Measurements from ENCODE around the gene DNTT.

The DNTT gene

DNA sequence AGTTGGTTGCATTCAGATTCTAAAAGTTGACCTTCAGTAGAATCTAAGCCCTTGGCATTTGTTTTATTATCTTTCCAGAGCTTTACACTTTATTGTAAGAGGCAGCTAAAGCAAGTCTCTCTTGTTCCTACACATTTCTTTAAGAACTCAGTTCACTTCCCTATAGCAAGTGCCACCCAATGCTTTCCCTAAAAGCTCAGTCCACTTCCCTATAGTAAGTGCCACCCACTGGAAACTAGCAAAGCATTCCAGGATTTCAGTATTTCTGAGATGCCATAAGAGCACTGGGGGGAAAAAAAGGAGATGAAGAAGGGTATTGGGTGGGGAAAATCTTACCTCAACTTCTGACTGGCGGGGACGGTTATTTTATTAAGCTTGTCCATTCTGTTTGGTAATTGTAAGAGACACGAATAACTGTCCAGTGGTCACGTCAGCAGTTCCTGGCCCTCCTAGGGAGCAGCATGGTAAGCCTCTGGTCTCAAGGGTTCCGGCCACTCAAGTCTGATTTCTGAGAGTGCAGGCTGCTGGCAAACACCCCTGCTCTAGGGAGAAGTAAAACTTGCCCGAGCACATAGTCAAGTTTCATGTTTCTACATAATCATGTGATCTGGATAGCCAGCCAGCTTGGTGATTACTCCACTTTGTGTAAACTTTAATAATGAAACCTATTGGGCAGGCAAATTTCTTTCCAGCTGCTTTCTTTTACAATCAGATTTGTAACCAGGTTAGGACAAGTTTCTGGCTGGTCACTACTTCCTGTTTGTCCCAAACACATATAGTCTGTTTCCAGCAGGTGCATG is 33.0 kb upstream of the DNTT start, which contains the start of gene BLNK:
BLNK (minus strand) TSS at position 554 of the 800 bp plus-strand sequence; CDS start at position 383, 171 bp downstream.
- peak; percentile 62 for DNase-seq (ENCODE audit: extremely low read depth, insufficient read length)
- Histone ChIP-seq H3K4me3 (replicated peaks; ENCODE audit: low read depth, low read length) (peak within 1 kb of the TSS; percentile 65), H3K36me3 (ENCODE audit: control insufficient read depth, insufficient read depth, low read length) (peaks cover 6% of the 10 kb centered on the region), H3K27me3 (replicated peaks; ENCODE audit: control insufficient read depth, insufficient read depth, low read length) (no peaks in the 10 kb centered on the region)
- TF ChIP-seq, protein P1, sequence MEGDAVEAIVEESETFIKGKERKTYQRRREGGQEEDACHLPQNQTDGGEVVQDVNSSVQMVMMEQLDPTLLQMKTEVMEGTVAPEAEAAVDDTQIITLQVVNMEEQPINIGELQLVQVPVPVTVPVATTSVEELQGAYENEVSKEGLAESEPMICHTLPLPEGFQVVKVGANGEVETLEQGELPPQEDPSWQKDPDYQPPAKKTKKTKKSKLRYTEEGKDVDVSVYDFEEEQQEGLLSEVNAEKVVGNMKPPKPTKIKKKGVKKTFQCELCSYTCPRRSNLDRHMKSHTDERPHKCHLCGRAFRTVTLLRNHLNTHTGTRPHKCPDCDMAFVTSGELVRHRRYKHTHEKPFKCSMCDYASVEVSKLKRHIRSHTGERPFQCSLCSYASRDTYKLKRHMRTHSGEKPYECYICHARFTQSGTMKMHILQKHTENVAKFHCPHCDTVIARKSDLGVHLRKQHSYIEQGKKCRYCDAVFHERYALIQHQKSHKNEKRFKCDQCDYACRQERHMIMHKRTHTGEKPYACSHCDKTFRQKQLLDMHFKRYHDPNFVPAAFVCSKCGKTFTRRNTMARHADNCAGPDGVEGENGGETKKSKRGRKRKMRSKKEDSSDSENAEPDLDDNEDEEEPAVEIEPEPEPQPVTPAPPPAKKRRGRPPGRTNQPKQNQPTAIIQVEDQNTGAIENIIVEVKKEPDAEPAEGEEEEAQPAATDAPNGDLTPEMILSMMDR (IDR thresholded peaks at IDR 0.05; ENCODE audit: insufficient read depth, low read length, poor library complexity, severe bottlenecking): no peak

DNA sequence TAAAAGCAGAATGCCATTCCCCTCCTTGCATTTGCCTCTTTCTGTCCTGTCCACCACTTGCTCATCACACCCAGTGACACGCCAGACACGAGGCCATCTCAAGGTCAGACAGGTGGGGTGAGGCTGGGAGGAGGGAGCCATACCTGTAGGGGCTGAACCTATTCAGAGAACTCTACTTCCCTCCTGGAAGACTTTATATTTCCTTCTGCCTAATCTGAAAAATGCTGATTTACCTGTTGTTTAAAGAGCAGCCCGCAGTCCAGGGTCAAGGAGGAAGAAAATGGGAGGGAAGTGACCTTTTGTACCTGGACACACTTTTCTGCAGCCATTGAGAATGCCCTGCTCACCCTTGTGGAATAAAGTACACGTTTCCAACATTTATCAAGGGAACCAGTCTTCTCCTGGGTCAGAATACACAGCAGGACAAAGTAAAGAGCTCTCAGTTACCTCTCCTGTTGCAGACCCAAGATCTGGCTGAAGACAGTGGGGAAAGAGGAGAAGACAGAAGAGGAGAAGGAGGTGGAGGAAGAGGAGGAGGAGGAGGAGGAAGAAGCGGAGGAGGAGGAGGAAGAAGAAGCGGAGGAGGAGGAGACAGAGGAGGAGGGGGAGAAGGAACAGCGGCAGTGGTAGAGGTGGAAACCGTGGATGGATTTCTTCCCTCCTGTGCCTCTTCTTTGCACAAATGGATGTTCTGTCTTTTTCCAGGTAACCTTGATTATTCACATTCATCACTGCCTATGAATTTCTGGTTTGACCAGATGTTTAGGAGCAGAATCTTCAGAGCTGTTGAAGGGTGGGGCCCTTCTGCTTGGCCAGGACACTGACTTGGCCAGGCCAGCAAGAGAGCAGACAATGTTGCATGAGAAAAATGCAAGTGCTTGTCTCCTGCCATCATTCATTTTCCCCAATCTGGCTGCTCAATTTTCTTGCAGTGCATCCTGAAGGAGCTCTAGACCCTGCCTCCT is 31.6 kb upstream of the DNTT start:
- TF ChIP-seq, protein P1 (IDR thresholded peaks at IDR 0.05; ENCODE audit: insufficient read depth, low read length, poor library complexity, severe bottlenecking): no peak
- H3K36me3 ChIP-seq (ENCODE audit: control insufficient read depth, insufficient read depth, low read length): no peaks in the 10 kb centered on the region
- H3K4me3 ChIP-seq (replicated peaks; ENCODE audit: low read depth, low read length): peak overlapping the region; percentile 65
- DNase-seq (ENCODE audit: extremely low read depth, insufficient read length): no peak
- H3K27me3 ChIP-seq (replicated peaks; ENCODE audit: control insufficient read depth, insufficient read depth, low read length): no peaks in the 10 kb centered on the region

DNA sequence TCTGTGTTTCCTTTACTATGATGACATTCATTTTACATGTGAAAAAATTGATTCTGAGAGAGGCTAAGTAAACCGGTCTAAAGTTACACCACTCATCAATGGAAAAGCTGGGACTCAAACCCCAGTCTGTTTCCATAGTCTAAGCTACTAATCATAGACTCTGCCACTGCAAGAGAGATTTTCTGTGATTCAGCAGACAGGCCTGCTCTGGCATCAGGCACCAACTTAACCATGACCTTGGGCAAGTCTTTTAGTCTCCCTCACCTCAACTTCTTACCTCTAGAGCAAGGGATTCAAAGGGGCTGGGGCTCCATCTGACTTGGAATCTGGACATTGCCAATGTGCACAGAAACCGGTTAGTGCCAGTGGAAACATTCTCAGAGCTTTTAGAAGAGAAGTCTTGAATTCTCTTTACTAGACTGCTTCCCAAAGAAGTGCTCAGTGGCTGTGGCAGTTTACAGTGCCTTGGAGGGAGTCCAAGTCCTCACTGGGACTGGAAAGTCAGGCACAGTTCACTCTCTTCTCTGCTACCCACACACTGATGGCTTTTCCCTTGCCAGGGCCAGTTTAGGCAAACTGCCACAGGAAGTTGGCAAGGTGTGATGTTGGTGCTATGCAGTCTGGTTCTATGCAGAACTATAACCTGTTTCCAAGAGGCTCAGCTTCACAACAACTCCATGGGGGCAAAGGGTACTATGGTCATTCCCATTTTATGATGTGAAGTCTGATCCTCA is 28.4 kb upstream of the DNTT start:
- H3K4me3 ChIP-seq (replicated peaks; ENCODE audit: low read depth, low read length): no peak overlapping the region
- no peaks in the 10 kb centered on the region for H3K27me3 ChIP-seq (replicated peaks; ENCODE audit: control insufficient read depth, insufficient read depth, low read length)
- TF ChIP-seq, protein P1 (IDR thresholded peaks at IDR 0.05; ENCODE audit: insufficient read depth, low read length, poor library complexity, severe bottlenecking): no peak
- no peak for DNase-seq (ENCODE audit: extremely low read depth, insufficient read length)
- no peaks in the 10 kb centered on the region for H3K36me3 ChIP-seq (ENCODE audit: control insufficient read depth, insufficient read depth, low read length)

DNA sequence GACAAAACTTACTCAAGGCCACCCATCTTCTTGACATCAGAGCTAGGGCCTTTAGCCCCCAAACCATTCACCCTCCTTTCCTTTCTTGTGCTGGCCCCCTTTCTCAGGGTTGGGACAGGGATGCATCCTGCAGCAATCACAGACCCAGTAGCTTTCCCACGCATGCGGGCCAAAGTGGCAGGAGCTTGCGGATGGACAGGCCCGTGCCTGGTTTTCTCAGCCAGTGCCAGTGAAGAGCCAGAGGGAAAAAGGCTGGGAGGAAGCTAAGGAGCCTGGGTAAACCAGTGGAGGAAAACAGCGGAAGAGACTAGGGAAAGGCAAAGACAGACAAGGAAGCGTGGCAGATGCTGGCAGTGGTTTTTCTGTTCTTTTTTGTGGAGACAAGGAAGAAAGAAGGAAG is 27.8 kb upstream of the DNTT start:
- no peaks in the 10 kb centered on the region for H3K27me3 ChIP-seq (replicated peaks; ENCODE audit: control insufficient read depth, insufficient read depth, low read length)
- H3K36me3 ChIP-seq (ENCODE audit: control insufficient read depth, insufficient read depth, low read length): no peaks in the 10 kb centered on the region
- DNase-seq (ENCODE audit: extremely low read depth, insufficient read length): no peak
- TF ChIP-seq, protein P1 (IDR thresholded peaks at IDR 0.05; ENCODE audit: insufficient read depth, low read length, poor library complexity, severe bottlenecking): no peak
- H3K4me3 ChIP-seq (replicated peaks; ENCODE audit: low read depth, low read length): no peak overlapping the region

DNA sequence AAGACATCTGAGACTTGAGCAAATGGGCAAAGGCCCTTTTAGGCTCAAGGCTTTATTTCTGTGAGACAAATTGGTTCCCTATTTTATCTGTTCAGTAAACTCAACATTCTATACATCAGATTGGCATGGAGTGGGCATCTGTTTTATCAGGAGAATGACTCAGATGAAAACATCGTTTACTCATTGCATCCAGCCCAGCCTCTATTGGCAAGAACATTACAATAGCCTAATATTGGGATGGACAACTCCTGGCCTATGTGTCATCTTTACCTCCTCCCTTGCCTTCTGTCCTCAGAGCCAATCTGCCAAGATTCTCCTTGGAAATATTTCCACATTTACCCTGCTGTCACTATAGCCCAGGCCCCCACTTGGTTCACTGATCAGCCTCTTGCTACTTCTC is 27.4 kb upstream of the DNTT start:
- Histone ChIP-seq H3K27me3 (replicated peaks; ENCODE audit: control insufficient read depth, insufficient read depth, low read length) (no peaks in the 10 kb centered on the region), H3K36me3 (ENCODE audit: control insufficient read depth, insufficient read depth, low read length) (no peaks in the 10 kb centered on the region), H3K4me3 (replicated peaks; ENCODE audit: low read depth, low read length) (no peak overlapping the region)
- DNase-seq (ENCODE audit: extremely low read depth, insufficient read length): no peak
- TF ChIP-seq, protein P1 (IDR thresholded peaks at IDR 0.05; ENCODE audit: insufficient read depth, low read length, poor library complexity, severe bottlenecking): no peak

All from GM06990 (cell line).